ENCODE data around the gene MC2R. TPM values are rescaled to one million over a fixed set of nuclear protein-coding genes. Genes with fewer than 3 reads are reported as not detected.

The MC2R gene
- total and polyA plus RNA-seq, 10 of the 15 experiments (the other 5 are each of a cell fraction or from before 2014, with no cell fraction given) = 0.15 TPM; not detected in 9

DNA sequence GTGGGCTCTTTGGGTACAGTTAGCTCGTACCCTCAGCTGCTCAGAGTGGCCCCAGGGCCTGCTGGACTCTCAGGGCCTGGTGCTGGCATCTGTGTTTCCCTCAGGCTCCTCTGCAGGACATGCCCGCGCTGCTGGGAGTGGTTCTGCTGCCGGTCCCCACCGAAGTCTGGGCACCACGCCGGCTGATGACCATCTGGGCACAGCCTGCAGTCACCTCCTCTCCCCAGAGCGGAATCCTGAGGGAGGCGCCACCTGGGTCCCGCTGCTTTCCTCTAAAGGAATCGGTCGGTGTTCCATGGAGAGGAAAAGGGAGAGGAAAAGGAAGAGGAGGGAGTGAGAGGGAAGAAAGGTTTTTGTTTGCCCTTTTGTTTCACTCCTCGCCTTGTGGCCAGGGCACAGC lies 43.6 kb downstream of the MC2R start (continued):
- TF ChIP-seq, protein P1, sequence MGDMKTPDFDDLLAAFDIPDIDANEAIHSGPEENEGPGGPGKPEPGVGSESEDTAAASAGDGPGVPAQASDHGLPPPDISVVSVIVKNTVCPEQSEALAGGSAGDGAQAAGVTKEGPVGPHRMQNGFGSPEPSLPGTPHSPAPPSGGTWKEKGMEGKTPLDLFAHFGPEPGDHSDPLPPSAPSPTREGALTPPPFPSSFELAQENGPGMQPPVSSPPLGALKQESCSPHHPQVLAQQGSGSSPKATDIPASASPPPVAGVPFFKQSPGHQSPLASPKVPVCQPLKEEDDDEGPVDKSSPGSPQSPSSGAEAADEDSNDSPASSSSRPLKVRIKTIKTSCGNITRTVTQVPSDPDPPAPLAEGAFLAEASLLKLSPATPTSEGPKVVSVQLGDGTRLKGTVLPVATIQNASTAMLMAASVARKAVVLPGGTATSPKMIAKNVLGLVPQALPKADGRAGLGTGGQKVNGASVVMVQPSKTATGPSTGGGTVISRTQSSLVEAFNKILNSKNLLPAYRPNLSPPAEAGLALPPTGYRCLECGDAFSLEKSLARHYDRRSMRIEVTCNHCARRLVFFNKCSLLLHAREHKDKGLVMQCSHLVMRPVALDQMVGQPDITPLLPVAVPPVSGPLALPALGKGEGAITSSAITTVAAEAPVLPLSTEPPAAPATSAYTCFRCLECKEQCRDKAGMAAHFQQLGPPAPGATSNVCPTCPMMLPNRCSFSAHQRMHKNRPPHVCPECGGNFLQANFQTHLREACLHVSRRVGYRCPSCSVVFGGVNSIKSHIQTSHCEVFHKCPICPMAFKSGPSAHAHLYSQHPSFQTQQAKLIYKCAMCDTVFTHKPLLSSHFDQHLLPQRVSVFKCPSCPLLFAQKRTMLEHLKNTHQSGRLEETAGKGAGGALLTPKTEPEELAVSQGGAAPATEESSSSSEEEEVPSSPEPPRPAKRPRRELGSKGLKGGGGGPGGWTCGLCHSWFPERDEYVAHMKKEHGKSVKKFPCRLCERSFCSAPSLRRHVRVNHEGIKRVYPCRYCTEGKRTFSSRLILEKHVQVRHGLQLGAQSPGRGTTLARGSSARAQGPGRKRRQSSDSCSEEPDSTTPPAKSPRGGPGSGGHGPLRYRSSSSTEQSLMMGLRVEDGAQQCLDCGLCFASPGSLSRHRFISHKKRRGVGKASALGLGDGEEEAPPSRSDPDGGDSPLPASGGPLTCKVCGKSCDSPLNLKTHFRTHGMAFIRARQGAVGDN (IDR thresholded peaks at IDR 0.05) = no peak
- TF ChIP-seq PML (IDR thresholded peaks at IDR 0.05; ENCODE audit: low read length) (no peak), POU2F2 (IDR thresholded peaks at IDR 0.05; ENCODE audit: borderline replicate concordance, low read depth, low read length) (no peak), ZBTB11 (CRISPR knock-in tag; IDR thresholded peaks at IDR 0.05) (no peak), NFYB (IDR thresholded peaks at IDR 0.05; ENCODE audit: insufficient read depth, low read depth, low read length) (no peak)
- TF ChIP-seq, protein P2, sequence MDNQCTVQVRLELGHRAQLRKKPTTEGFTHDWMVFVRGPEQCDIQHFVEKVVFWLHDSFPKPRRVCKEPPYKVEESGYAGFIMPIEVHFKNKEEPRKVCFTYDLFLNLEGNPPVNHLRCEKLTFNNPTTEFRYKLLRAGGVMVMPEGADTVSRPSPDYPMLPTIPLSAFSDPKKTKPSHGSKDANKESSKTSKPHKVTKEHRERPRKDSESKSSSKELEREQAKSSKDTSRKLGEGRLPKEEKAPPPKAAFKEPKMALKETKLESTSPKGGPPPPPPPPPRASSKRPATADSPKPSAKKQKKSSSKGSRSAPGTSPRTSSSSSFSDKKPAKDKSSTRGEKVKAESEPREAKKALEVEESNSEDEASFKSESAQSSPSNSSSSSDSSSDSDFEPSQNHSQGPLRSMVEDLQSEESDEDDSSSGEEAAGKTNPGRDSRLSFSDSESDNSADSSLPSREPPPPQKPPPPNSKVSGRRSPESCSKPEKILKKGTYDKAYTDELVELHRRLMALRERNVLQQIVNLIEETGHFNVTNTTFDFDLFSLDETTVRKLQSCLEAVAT (IDR thresholded peaks at IDR 0.05) = no peak

Data from GM12878 (cell line).